ENCODE results near the gene KNSTRN. TPM values are rescaled to one million over a fixed set of nuclear protein-coding genes. Genes with fewer than 3 reads are reported as not detected.

Gene KNSTRN
- total and polyA plus RNA-seq, 3 donors from 2014 or later: 39.6 to 125 (median 66.9) TPM

DNA sequence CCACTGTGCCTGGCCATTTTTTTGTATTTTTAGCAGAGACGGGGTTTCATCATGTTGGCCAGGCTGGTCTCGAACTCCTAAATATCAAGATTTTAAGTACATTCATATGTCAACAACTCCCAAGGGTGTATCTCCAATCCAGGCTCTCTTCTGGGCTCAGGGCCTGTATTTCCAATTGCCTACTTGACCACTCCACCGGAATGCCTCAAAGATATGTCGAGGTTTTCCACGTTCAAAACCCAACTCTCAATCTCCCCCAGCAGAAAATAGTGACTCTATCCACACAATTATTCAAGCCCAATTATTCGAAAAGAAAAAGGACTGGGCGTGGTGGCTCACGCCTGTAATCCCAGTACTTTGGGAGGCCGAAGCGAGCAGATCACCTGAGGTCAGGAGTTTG is 1.9 kb upstream of the KNSTRN start:
- Histone ChIP-seq H3K4me1 (peaks cover 7% of the 10 kb centered on the region), H3K27ac (no peak overlapping the region), H3K27me3 (no peaks in the 10 kb centered on the region), H3K9me3 (no peaks in the 10 kb centered on the region), H3K4me3 (no peak overlapping the region), H3K36me3 (ENCODE audit: low read depth, missing control alignments) (no peaks in the 10 kb centered on the region)
- TF ChIP-seq, protein P1, sequence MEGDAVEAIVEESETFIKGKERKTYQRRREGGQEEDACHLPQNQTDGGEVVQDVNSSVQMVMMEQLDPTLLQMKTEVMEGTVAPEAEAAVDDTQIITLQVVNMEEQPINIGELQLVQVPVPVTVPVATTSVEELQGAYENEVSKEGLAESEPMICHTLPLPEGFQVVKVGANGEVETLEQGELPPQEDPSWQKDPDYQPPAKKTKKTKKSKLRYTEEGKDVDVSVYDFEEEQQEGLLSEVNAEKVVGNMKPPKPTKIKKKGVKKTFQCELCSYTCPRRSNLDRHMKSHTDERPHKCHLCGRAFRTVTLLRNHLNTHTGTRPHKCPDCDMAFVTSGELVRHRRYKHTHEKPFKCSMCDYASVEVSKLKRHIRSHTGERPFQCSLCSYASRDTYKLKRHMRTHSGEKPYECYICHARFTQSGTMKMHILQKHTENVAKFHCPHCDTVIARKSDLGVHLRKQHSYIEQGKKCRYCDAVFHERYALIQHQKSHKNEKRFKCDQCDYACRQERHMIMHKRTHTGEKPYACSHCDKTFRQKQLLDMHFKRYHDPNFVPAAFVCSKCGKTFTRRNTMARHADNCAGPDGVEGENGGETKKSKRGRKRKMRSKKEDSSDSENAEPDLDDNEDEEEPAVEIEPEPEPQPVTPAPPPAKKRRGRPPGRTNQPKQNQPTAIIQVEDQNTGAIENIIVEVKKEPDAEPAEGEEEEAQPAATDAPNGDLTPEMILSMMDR (IDR thresholded peaks at IDR 0.05): no peak
- no peak for TF ChIP-seq POLR2A (IDR thresholded peaks at IDR 0.05)
- DNase-seq: no peak
- 92 to 96% methylated on average over 10 of the region's 10 CpGs for WGBS, 2 donors
- intact Hi-C loops (cut with DNase I; ENCODE audit: low total_unique reads): no loop called here

DNA sequence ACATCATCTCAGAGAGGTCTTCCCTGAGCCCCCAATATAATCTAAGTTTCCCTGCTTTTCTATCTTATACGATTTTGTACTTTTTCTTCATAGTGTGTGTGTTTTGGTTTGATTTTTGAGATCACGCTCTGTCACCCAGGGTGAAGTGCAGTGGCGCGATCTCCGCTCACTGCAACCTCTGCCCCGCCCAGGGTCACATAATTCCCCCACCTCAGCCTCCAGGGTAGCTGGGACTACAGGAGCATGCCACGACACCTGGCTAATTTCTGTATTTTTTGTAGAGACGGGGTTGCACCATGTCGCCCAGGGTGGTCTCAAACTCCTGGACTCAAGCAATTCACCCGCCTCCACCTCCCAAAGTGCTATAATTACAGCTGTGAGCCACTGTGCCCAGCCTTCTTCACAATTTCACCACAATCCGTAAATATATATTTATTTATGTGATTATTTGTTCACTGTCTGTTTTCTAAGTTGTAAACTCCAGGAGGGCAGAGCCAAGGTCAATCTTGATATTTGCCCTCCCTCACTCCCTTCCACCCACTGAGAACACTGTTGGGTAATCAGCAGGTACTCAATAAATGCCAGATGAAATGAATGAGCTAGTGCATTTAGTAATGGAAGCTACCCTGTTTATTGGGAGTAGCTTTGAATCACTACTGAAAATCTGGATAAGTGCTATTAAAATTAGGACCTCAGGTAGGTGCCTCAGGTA is 547 bp upstream of the KNSTRN start:
- no peaks in the 10 kb centered on the region for H3K27me3 ChIP-seq
- no peaks in the 10 kb centered on the region for H3K36me3 ChIP-seq (ENCODE audit: low read depth, missing control alignments)
- H3K9me3 ChIP-seq: no peaks in the 10 kb centered on the region
- TF ChIP-seq POLR2A (IDR thresholded peaks at IDR 0.05): no peak
- TF ChIP-seq, protein P1 (IDR thresholded peaks at IDR 0.05): no peak
- no peak for DNase-seq
- peak overlapping the region in 1 of 2 donors; percentile 88 for H3K4me3 ChIP-seq
- WGBS, 2 donors: 93 to 94% methylated on average over 11 of the region's 11 CpGs
- H3K4me1 ChIP-seq: peaks cover 7% of the 10 kb centered on the region
- intact Hi-C loops (cut with DNase I; ENCODE audit: low total_unique reads): no loop called here
- H3K27ac ChIP-seq: no peak overlapping the region

DNA sequence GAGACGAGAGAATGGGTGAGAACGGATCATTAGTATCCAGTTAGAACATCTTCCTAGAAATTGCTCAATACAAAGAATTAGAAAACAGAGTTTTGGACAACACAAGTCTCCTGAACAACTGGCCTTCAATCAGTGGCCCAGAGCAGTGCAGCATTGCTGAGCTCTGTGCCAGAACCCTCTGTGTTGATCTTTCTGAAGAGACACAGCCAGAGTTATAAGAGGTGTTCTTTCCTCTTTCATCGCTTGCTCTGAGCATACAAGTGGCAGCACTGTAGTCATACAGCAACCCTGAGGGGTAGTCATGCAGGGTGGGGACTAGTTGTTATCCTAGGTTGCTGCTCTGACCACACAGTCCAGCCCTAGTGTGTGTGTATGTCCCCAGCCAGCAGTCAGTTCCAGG is 4.0 kb downstream of the KNSTRN start:
- Histone ChIP-seq H3K4me1 (peaks cover 3% of the 10 kb centered on the region), H3K36me3 (ENCODE audit: low read depth, missing control alignments) (no peaks in the 10 kb centered on the region), H3K27ac (no peak overlapping the region), H3K9me3 (no peaks in the 10 kb centered on the region), H3K4me3 (no peak overlapping the region), H3K27me3 (no peaks in the 10 kb centered on the region)
- TF ChIP-seq, protein P1 (IDR thresholded peaks at IDR 0.05): no peak
- TF ChIP-seq POLR2A (IDR thresholded peaks at IDR 0.05): no peak
- intact Hi-C loops (cut with DNase I; ENCODE audit: low total_unique reads): no loop called here
- 91 to 94% methylated on average over 3 of the region's 3 CpGs for WGBS, 2 donors
- DNase-seq: no peak

DNA sequence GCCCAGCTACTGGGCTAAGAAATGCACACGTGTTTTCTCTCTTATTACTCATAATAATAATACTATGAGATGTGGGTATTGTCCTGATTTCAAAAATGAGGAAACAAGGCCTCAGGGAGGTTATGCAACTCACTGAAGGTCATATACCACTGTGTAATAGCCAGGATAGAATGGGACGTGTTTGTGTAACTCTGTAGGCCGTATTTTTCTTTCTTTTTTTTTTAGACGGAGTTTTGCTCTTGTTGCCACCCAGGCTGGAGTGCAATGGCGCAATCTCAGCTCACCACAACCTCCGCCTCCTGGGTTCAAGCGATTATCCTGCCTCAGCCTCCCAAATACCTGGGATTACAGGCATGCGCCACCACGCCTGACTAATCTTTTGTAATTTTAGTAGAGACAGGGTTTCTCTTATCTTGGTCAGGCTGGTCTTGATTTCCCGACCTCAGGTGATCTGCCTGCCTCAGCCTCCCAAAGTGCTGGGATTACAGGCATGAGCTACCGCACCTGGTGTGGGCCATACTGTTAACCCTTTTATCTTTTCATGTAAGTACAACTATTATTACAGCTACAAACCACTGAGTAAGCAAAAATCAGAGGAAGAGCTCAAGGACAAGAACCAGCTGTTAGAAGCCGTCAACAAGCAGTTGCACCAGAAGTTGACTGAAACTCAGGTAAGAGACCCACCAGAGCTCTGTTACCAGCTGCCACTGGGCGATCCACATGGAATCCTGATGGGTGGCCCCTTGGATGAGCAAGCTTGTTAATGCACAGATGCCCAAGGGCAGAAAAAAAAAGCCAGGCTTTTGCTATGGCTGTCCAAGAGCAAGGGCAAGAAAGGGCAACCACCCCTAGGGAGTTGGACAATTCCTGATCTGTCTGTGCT is 6.7 kb downstream of the KNSTRN start:
- 85 to 90% methylated on average over 12 to 13 of the region's 13 CpGs for WGBS, 2 donors
- intact Hi-C loops (cut with DNase I; ENCODE audit: low total_unique reads): no loop called here
- H3K4me3 ChIP-seq: no peak overlapping the region
- H3K4me1 ChIP-seq: no peaks in the 10 kb centered on the region
- H3K9me3 ChIP-seq: no peaks in the 10 kb centered on the region
- H3K27me3 ChIP-seq: no peaks in the 10 kb centered on the region
- no peak overlapping the region for H3K27ac ChIP-seq
- TF ChIP-seq, protein P1 (IDR thresholded peaks at IDR 0.05): no peak
- TF ChIP-seq POLR2A (IDR thresholded peaks at IDR 0.05): no peak
- H3K36me3 ChIP-seq (ENCODE audit: low read depth, missing control alignments): no peaks in the 10 kb centered on the region
- no peak for DNase-seq
